Stimulated activated CD8-positive, alpha-beta memory T cell treated with anti-CD3 and anti-CD28 coated beads, Interleukin-12 subunit alpha, Interleukin-12 subunit beta, amount 100 ng/mL, for 1 hour (primary cell): Measurements from ENCODE around the gene FOXP3.

Experiments
- DNase-seq: peaks from one replicate; pipeline ENCODE4 v3.0.0-alpha.2; 2020; ENCODE audit warnings: low read depth

Gene FOXP3

GRCh38 chrX:49273181-49273727 lies 8.7 kb upstream of the FOXP3 start:
- no peak for DNase-seq

- no peak for DNase-seq
These were observed 7.9 kb upstream of the FOXP3 start for GRCh38 chrX:49272421-49272820.

- no peak for DNase-seq
These were observed 6.8 kb upstream of the FOXP3 start for GRCh38 chrX:49271341-49271740.

- no peak for DNase-seq
These were observed 5.9 kb upstream of the FOXP3 start for GRCh38 chrX:49270249-49270921.

GRCh38 chrX:49269767-49270248 lies 5.3 kb upstream of the FOXP3 start, which contains the start of gene PPP1R3F:
PPP1R3F (plus strand) TSS chrX:49269793; CDS start chrX:49269870, 77 bp downstream.
- no peak for DNase-seq

GRCh38 chrX:49269010-49269766 lies 4.7 kb upstream of the FOXP3 start:
- peak; percentile 87 for DNase-seq

- DNase-seq = no peak
These were observed 4.1 kb upstream of the FOXP3 start for GRCh38 chrX:49268702-49269009.

- DNase-seq = no peak
These were observed 2.3 kb upstream of the FOXP3 start for GRCh38 chrX:49266523-49267445.

GRCh38 chrX:49263631-49264030 lies 879 bp downstream of the FOXP3 start:
- DNase-seq = no peak

GRCh38 chrX:49262603-49263002 lies 1.9 kb downstream of the FOXP3 start:
- DNase-seq = no peak

- DNase-seq = no peak
These were observed 4.1 kb downstream of the FOXP3 start for GRCh38 chrX:49260221-49260985.

- DNase-seq = no peak
These were observed 5.8 kb downstream of the FOXP3 start for GRCh38 chrX:49258749-49259124.

GRCh38 chrX:49257846-49258748 lies 6.4 kb downstream of the FOXP3 start:
- no peak for DNase-seq

GRCh38 chrX:49257074-49257790 lies 7.3 kb downstream of the FOXP3 start:
- no peak for DNase-seq

GRCh38 chrX:49256268-49256995 lies 8.1 kb downstream of the FOXP3 start:
- DNase-seq = no peak

GRCh38 chrX:49254639-49255038 lies 9.9 kb downstream of the FOXP3 start:
- DNase-seq = no peak

GRCh38 chrX:49251325-49251724 lies 13.2 kb downstream of the FOXP3 start:
- DNase-seq = no peak

- DNase-seq = no peak
These were observed 13.9 kb downstream of the FOXP3 start for GRCh38 chrX:49250578-49250977.

GRCh38 chrX:49250066-49250465 lies 14.4 kb downstream of the FOXP3 start:
- no peak for DNase-seq
